B cell (primary cell): ENCODE data around the gene ATP9A. TPM values are rescaled to one million over a fixed set of nuclear protein-coding genes. Genes with fewer than 3 reads are reported as not detected.

Experiments
- ATAC-seq: fragments of 200-7000 bp; cut with Tn5 transposase; one replicate; pipeline ENCODE4 v1.10.0; 2021; ENCODE audit warnings: low read depth, mild to moderate bottlenecking, moderate number of reproducible peaks, moderate library complexity
- CTCF ChIA-PET: fragments of 350-600 bp; sonication (Branson Sonifier 250); formaldehyde crosslinking; loops from one replicate; lab custom pipeline; 2021; ENCODE audit warnings: antibody characterized with exemption, inconsistent platforms; lab: Charles Lee
- POLR2A ChIA-PET: fragments of 350-600 bp; sonication (Branson Sonifier 250); formaldehyde crosslinking; loops from one replicate; lab custom pipeline; 2021; ENCODE audit warnings: antibody characterized with exemption; lab: Charles Lee
- DNase-seq: peaks from one replicate; pipeline ENCODE4 v3.0.0; 2013
- H2AFZ ChIP-seq: 2 replicates; pipeline ENCODE4 v1.6.1; 2012; ENCODE audit warnings: mild to moderate bottlenecking, low read depth, low read length; ENCODE audit not compliant: insufficient read depth, poor library complexity, severe bottlenecking
- H3K27ac ChIP-seq, 2 donors: 1 replicate in 1 of 2; 2 replicates in 1 of 2; pipeline ENCODE4 v1.5.1; 2012 to 2013; ENCODE audit warnings: low read length in 2 of 2, mild to moderate bottlenecking in 2 of 2, moderate library complexity in 1 of 2
- H3K27me3 ChIP-seq, 4 experiments: fragments of 200-600 bp in 1 of 4; sonication (generic) in 1 of 4; replicated peaks in 1 of 4; 1 replicate in 2 of 4; 2 replicates in 2 of 4; pipeline versions ENCODE4 v1.6.1 to v1.7.0; 2013 to 2016; ENCODE audit warnings: low read length in 3 of 4, mild to moderate bottlenecking in 2 of 4, mixed read lengths in 1 of 4, moderate library complexity in 1 of 4; ENCODE audit not compliant: insufficient read depth in 4 of 4, control insufficient read depth in 3 of 4; ENCODE audit errors: control extremely low read depth in 1 of 4
- H3K36me3 ChIP-seq, 2 experiments: replicated peaks in 1 of 2; 1 replicate in 1 of 2; 2 replicates in 1 of 2; pipeline versions ENCODE4 v1.6.1 to v1.7.1; 2013; ENCODE audit warnings: low read length in 1 of 2; ENCODE audit not compliant: insufficient read depth in 2 of 2, control insufficient read depth in 1 of 2; ENCODE audit errors: control extremely low read depth in 1 of 2, extremely low read depth in 1 of 2
- H3K4me1 ChIP-seq, 2 donors: fragments of 200-600 bp in 1 of 2; sonication (generic) in 1 of 2; 1 replicate in 1 of 2; 2 replicates in 1 of 2; pipeline versions ENCODE4 v1.5.1 to v1.6.1; 2013 to 2017; ENCODE audit warnings: low read length in 2 of 2; ENCODE audit not compliant: control insufficient read depth in 2 of 2, insufficient read depth in 2 of 2
- H3K4me2 ChIP-seq: replicated peaks from 2 replicates; pipeline ENCODE3; 2012; ENCODE audit warnings: mild to moderate bottlenecking, low read depth, low read length; ENCODE audit not compliant: poor library complexity, severe bottlenecking
- H3K4me3 ChIP-seq, 5 experiments: fragments of 200-600 bp in 1 of 5; sonication (generic) in 1 of 5; 1 replicate in 3 of 5; 2 replicates in 2 of 5; pipeline versions ENCODE4 v1.5.1 to v1.7.0; 2011 to 2016; ENCODE audit warnings: low read length in 4 of 5, mild to moderate bottlenecking in 4 of 5, low read depth in 2 of 5, control low read depth in 1 of 5, moderate library complexity in 1 of 5; ENCODE audit not compliant: insufficient read depth in 1 of 5; ENCODE audit errors: control extremely low read depth in 1 of 5, extremely low read depth in 1 of 5
- H3K79me2 ChIP-seq: fragments of 200-600 bp; sonication (generic); one replicate; pipeline ENCODE4 v1.6.0; 2016; ENCODE audit warnings: low read length; ENCODE audit not compliant: control insufficient read depth, insufficient read depth
- H3K9ac ChIP-seq: fragments of 200-600 bp; sonication (generic); 2 replicates; pipeline ENCODE4 v1.6.1; 2017; ENCODE audit warnings: mild to moderate bottlenecking, low read length, moderate library complexity
- H3K9me3 ChIP-seq, 3 donors: one replicate each; pipeline versions ENCODE4 v1.6.1 to v1.7.1; 2013; ENCODE audit warnings: low read length in 2 of 3; ENCODE audit not compliant: control insufficient read depth in 2 of 3, insufficient read depth in 1 of 3; ENCODE audit errors: control extremely low read depth in 1 of 3
- H4K20me1 ChIP-seq: 2 replicates; pipeline ENCODE4 v1.6.0; 2012; ENCODE audit warnings: mild to moderate bottlenecking, low read length; ENCODE audit not compliant: insufficient read depth, control insufficient read depth, poor library complexity, severe bottlenecking
- H3K27ac Mint-ChIP-seq: one replicate; pipeline ENCODE4 v1.8.0; 2021; ENCODE audit warnings: mixed read lengths
- H3K27me3 Mint-ChIP-seq: one replicate; pipeline ENCODE4 v1.8.0; 2021; ENCODE audit warnings: mixed read lengths
- H3K4me1 Mint-ChIP-seq: one replicate; pipeline ENCODE4 v1.8.0; 2021; ENCODE audit warnings: mixed read lengths
- H3K4me3 Mint-ChIP-seq: one replicate; pipeline ENCODE4 v1.8.0; 2021; ENCODE audit warnings: mixed read lengths
- H3K9me3 Mint-ChIP-seq: one replicate; pipeline ENCODE4 v1.8.0; 2022; ENCODE audit warnings: mixed read lengths; ENCODE audit not compliant: insufficient read depth
- CTCF ChIP-seq: fragments of 200-600 bp; IDR thresholded peaks from one replicate; pipeline ENCODE4 v1.8.0; 2022; ENCODE audit warnings: antibody characterized with exemption, mild to moderate bottlenecking
- EZH2 ChIP-seq: IDR thresholded peaks from 2 replicates; pipeline ENCODE4 v1.6.1; 2012; ENCODE audit warnings: borderline replicate concordance, low read depth, mild to moderate bottlenecking, moderate library complexity, low read length; ENCODE audit not compliant: insufficient read depth, poor library complexity, severe bottlenecking
- WGBS: methylation state at CpG from one replicate; pipeline ENCODE4 v1.1.5; 2013; ENCODE audit warnings: missing lambda C conversion rate; ENCODE audit not compliant: insufficient coverage; 5-methylcytosine and 5-hydroxymethylcytosine counted together
- intact Hi-C: fragments of 100-400 bp; cut with micrococcal nuclease; formaldehyde crosslinking; loops from one replicate; pipeline ENCODE4 v1.10.0; 2022
- polyA plus RNA-seq: library from polyadenylated mRNA; depleted of rRNA; stranded (reverse); fragments of >200 nt; gene quantifications from 2 replicates; pipeline ENCODE4 v1.2.3, GENCODE V29; 2012
- total RNA-seq, 2 donors: library from RNA; stranded (reverse); fragments of 120-200 nt in 1 of 2; gene quantifications; 1 replicate in 1 of 2; 2 replicates in 1 of 2; pipeline versions ENCODE4 v1.2.3 to v1.2.4, GENCODE V29; 2013 to 2022

The ATP9A gene
- total and polyA plus RNA-seq, 2 donors (not counting 1 experiment from before 2014, with no cell fraction given), result 0.13 to 0.22 TPM

DNA sequence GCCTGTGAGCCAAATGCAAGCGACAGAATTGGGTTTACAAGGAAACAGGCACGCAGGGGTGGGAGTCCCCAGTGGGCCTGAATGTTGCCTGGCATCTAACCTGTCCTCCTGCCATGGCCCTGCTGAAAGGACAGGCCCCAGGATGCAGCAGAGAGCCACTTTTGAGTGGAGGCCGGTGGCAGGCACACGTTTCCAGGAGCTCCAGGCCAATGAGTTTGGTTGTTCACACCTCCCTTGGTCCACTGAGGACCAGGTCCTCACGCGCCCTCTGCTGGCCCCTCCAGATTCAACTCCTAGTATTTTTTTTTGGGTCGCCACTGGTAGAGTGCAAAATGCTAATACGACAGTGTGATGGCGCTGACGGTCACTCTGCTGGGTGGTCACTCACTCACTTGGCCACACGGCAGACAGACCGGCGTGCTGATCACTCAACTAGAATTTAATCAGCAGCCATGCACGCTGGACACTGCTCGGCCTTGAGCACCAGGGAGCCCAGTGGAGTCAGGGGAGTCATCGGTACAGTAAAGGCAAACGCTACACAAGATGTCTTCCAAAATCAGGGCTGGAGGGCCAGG, 143.9 kb downstream of the ATP9A start:
- H3K27ac ChIP-seq, result no peak overlapping the region
- no peaks in the 10 kb centered on the region for H3K9me3 Mint-ChIP-seq
- peak; percentile 72 for DNase-seq
- H3K27me3 ChIP-seq, result peaks cover 0 to 3% (median 0%) of the 10 kb centered on the region in 4 experiments
- H3K4me3 Mint-ChIP-seq, result no peak overlapping the region
- no peak overlapping the region for H2AFZ ChIP-seq
- TF ChIP-seq EZH2 (no peak), CTCF (peak; percentile 77)
- peaks cover 0 to 2% of the 10 kb centered on the region in 2 donors for H3K4me1 ChIP-seq
- H4K20me1 ChIP-seq, result no peaks in the 10 kb centered on the region
- WGBS, result 76% methylated on average over 17 of the region's 17 CpGs
- H3K4me1 Mint-ChIP-seq, result no peaks in the 10 kb centered on the region
- peak; percentile 67 for ATAC-seq
- no peaks in the 10 kb centered on the region for H3K9me3 ChIP-seq
- no peaks in the 10 kb centered on the region for H3K79me2 ChIP-seq
- no peak overlapping the region for H3K9ac ChIP-seq
- CTCF ChIA-PET, result interaction anchor here (0.6 to 8.6 kb wide), 18 partner anchors 10 to 733 kb away, joined by 3 to 89 read pairs (median 4); no protein-coding TSS in a partner anchor
- H3K4me3 ChIP-seq, result no peak overlapping the region
- intact Hi-C loops, result loop anchor here (1.0 kb wide), 3 partner anchors 29 to 637 kb away; no protein-coding TSS in a partner anchor
- H3K4me2 ChIP-seq, result no peak overlapping the region
- no peaks in the 10 kb centered on the region for H3K36me3 ChIP-seq
- H3K27ac Mint-ChIP-seq, result no peak overlapping the region
- peaks cover 12% of the 10 kb centered on the region for H3K27me3 Mint-ChIP-seq
- POLR2A ChIA-PET, result no interaction called here

- Histone ChIP-seq H3K27me3 (peaks cover 0 to 2% (median 0%) of the 10 kb centered on the region in 4 experiments), H3K4me3 (no peak overlapping the region), H2AFZ (no peak overlapping the region), H3K9ac (no peak overlapping the region), H3K4me1 (peaks cover 0 to 2% of the 10 kb centered on the region in 2 donors), H3K36me3 (no peaks in the 10 kb centered on the region), H3K79me2 (no peaks in the 10 kb centered on the region), H4K20me1 (no peaks in the 10 kb centered on the region), H3K9me3 (no peaks in the 10 kb centered on the region), H3K4me2 (no peak overlapping the region), H3K27ac (no peak overlapping the region)
- no peaks in the 10 kb centered on the region for H3K9me3 Mint-ChIP-seq
- ATAC-seq (no peak), DNase-seq (no peak)
- H3K27ac Mint-ChIP-seq, result no peak overlapping the region
- peaks cover 7% of the 10 kb centered on the region for H3K27me3 Mint-ChIP-seq
- TF ChIP-seq EZH2 (no peak), CTCF (no peak)
- intact Hi-C loops, result no loop called here
- H3K4me1 Mint-ChIP-seq, result no peaks in the 10 kb centered on the region
- POLR2A ChIA-PET, result no interaction called here
- CTCF ChIA-PET, result interaction anchor here (0.7 to 8.6 kb wide), 15 partner anchors 9 to 1406 kb away, joined by 3 to 89 read pairs (median 4); no protein-coding TSS in a partner anchor
- H3K4me3 Mint-ChIP-seq, result no peak overlapping the region
- WGBS, result 97% methylated on average over 7 of the region's 9 CpGs
These were observed 144.9 kb downstream of the ATP9A start for GRCh38 chr20:51623255-51623654.
